Nephron (organoid): Measurements from ENCODE around the gene VSIG10L2.
A peak's percentile ranks its signal among the peaks of the same experiment; 100 is the strongest.
"Not testable (repeated sequence)": the region's sequence is repeated elsewhere in the genome, so short reads cannot be mapped to it uniquely, and the experiment has no call there.

Experiments
- H3K27ac Mint-ChIP-seq, 3 experiments: 2 replicates each; pipeline ENCODE4 v1.8.0; 2020; ENCODE audit warnings: mixed read lengths in 3 of 3, mild to moderate bottlenecking in 2 of 3, moderate library complexity in 1 of 3
- H3K27me3 Mint-ChIP-seq: 2 replicates; pipeline ENCODE4 v1.8.0; 2021; ENCODE audit warnings: low read depth, mild to moderate bottlenecking, moderate library complexity, mixed read lengths
- H3K36me3 Mint-ChIP-seq: 2 replicates; pipeline ENCODE4 v1.8.0; 2020; ENCODE audit warnings: low read depth, mixed read lengths
- H3K4me1 Mint-ChIP-seq: 2 replicates; pipeline ENCODE4 v1.8.0; 2020; ENCODE audit warnings: mixed read lengths
- H3K4me3 Mint-ChIP-seq, 3 experiments: 2 replicates each; pipeline ENCODE4 v1.8.0; 2020; ENCODE audit warnings: mild to moderate bottlenecking in 3 of 3, mixed read lengths in 3 of 3, moderate library complexity in 2 of 3
- H3K9me3 Mint-ChIP-seq: 2 replicates; pipeline ENCODE4 v1.8.0; 2020; ENCODE audit warnings: mixed read lengths
- TF ChIP-seq, protein P1 (sequence below), 3 experiments: fragments of 200-600 bp; sonication (generic); IDR thresholded peaks; one replicate each; pipeline ENCODE4 v1.5.0; 2021; ENCODE audit warnings: antibody characterized with exemption in 3 of 3; ENCODE audit not compliant: unreplicated experiment in 3 of 3

The VSIG10L2 gene

DNA sequence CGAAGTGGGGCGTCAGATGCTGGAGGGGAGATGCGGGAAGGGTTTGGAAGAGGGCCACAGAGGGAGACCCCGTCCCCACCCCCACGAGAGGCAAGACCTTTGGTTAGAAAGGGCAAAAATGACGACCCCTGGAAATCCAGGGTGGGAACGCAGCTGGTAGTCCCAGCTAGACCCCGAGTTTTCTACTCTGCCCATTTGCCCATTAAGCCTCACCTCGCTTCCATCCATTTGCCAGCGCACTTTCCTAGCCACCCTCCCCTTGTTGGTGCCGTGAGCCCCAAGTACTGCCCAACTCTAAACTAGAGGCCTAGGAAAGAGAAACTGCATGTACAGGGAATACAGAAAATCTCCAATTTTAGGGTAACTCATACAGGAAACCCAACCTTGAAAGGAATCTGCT, 41.2 kb upstream of the VSIG10L2 start:
- peaks cover 10% of the 10 kb centered on the region for H3K36me3 Mint-ChIP-seq
- TF ChIP-seq, protein P1, sequence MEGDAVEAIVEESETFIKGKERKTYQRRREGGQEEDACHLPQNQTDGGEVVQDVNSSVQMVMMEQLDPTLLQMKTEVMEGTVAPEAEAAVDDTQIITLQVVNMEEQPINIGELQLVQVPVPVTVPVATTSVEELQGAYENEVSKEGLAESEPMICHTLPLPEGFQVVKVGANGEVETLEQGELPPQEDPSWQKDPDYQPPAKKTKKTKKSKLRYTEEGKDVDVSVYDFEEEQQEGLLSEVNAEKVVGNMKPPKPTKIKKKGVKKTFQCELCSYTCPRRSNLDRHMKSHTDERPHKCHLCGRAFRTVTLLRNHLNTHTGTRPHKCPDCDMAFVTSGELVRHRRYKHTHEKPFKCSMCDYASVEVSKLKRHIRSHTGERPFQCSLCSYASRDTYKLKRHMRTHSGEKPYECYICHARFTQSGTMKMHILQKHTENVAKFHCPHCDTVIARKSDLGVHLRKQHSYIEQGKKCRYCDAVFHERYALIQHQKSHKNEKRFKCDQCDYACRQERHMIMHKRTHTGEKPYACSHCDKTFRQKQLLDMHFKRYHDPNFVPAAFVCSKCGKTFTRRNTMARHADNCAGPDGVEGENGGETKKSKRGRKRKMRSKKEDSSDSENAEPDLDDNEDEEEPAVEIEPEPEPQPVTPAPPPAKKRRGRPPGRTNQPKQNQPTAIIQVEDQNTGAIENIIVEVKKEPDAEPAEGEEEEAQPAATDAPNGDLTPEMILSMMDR (IDR thresholded peaks at IDR 0.05; ENCODE audit: unreplicated experiment in 3 of 3), result no peak
- H3K4me3 Mint-ChIP-seq, result peak overlapping the region; percentile 79 to 86 (median 85)
- H3K27me3 Mint-ChIP-seq, result peaks cover 37% of the 10 kb centered on the region
- H3K27ac Mint-ChIP-seq, result no peak overlapping the region
- peaks cover 25% of the 10 kb centered on the region for H3K4me1 Mint-ChIP-seq
- no peaks in the 10 kb centered on the region for H3K9me3 Mint-ChIP-seq

DNA sequence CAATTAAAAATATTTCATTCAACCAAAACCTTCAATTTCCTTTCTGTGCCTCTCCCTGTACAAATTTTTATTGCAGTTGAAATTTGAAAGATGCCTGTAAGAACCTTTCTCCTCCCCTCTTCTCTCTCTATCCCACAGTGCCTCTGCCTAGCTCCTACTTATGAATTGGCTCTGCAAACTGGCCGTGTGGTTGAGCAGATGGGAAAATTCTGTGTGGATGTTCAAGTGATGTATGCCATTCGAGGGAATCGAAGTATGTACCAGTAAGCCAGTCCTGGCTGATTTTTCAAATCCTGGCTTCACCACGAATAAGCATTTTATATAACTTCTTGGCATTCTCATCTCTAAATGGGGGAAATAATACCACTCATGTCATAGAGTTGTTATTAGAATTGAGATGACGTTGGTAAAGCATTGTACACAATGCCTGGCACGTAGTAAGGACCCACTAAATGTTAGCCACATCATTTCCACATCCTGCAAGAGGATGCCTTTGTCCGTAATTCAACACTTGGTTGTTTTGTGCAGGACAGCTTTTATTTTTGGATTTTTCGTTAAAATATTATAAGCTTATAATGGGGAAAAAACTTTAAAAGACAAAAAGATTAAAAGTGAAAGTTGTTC, 35.5 kb upstream of the VSIG10L2 start:
- no peak overlapping the region for H3K27ac Mint-ChIP-seq

DNA sequence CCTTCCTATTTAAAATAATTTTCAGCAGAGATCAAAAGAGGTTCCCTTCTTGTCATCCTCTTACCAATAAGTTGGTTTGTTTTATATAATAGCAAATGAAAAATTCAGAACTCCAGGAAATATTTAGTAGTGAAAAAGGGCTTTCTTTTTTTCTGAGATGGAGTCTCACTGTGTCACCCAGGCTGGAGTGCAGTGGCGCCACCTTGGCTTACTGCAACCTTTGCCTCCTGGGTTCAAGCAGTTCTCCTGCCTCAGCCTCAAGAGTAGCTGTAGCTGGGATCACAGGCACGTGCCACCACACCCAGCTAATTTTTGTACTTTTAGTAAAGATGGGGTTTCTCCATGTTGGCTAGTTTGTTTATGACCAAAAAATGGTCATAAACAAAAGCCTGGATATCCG, 31.2 kb upstream of the VSIG10L2 start:
- H3K36me3 Mint-ChIP-seq, H3K4me3 Mint-ChIP-seq, H3K9me3 Mint-ChIP-seq, H3K4me1 Mint-ChIP-seq, H3K27ac Mint-ChIP-seq: not testable (repeated sequence)
- H3K27me3 Mint-ChIP-seq, result peaks cover 17% of the 10 kb centered on the region

More for the DNA sequence above, 35.5 kb upstream of the VSIG10L2 start:
- TF ChIP-seq, protein P1 (IDR thresholded peaks at IDR 0.05; ENCODE audit: unreplicated experiment in 3 of 3), result no peak
- no peaks in the 10 kb centered on the region for H3K9me3 Mint-ChIP-seq
- no peak overlapping the region for H3K4me3 Mint-ChIP-seq
- no peaks in the 10 kb centered on the region for H3K36me3 Mint-ChIP-seq
- peaks cover 18% of the 10 kb centered on the region for H3K27me3 Mint-ChIP-seq
- H3K4me1 Mint-ChIP-seq, result peaks cover 2% of the 10 kb centered on the region

DNA sequence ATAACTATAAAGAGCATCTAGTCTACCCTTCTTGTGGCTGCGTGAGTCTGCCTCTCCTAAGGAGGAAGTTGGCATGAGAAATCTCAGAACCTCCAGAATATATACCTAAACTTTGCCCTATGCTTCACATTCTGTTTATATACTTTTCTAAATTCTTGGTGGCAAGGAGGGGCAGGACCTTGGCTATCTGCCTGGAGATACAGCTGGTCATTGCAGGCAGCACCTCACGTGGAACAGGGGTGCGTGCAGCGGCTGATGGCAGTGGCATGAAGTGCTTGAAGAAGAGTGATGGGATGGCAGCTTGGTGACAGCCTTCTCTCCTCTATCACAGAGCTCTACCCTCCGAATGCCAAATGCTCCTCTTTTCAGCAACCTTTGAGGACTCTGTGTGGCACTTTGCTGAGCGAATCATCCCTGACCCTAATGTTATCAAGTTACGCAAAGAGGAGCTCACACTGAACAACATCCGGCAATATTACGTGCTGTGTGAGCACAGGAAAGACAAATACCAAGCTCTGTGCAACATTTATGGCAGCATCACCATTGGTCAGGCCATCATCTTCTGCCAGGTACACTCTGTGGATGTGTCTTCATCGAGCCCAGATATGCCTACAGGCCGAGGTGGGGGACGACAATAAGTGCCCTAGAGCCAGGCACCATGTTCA, 29.0 kb upstream of the VSIG10L2 start:
- peaks cover 17% of the 10 kb centered on the region for H3K27me3 Mint-ChIP-seq
- no peak overlapping the region for H3K4me3 Mint-ChIP-seq
- H3K4me1 Mint-ChIP-seq, result no peaks in the 10 kb centered on the region
- TF ChIP-seq, protein P1 (IDR thresholded peaks at IDR 0.05; ENCODE audit: unreplicated experiment in 3 of 3), result no peak
- no peaks in the 10 kb centered on the region for H3K9me3 Mint-ChIP-seq
- no peak overlapping the region for H3K27ac Mint-ChIP-seq
- no peaks in the 10 kb centered on the region for H3K36me3 Mint-ChIP-seq

DNA sequence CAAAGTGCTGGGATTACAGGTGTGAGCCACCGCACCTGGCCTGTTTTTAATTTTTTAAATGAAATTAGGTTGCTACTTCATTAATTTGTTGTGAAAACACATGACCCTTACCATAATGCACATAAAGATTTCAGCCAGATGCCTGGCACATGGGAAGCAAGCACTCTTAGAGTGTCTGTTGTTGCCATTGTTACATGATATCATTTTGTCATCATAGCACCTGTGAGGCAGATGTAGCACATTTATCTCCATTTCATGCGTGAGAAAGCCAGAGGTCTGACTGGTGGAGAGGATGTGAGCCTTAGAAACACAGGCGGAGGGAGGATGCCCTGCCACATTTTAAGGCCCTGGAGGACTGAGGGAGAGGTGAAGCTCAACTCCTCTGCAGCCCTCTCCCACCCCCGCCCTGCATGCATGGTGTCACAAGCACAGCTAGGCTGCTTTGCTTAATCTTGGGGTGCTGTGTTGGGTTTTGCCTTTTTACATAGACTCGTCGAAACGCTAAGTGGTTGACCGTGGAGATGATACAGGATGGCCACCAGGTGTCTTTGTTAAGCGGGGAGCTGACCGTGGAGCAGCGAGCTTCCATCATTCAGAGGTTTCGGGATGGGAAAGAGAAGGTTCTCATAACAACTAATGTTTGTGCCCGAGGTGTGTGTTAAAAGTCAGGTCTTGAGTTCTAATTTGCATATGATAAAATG, 27.6 kb upstream of the VSIG10L2 start:
- TF ChIP-seq, protein P1 (IDR thresholded peaks at IDR 0.05; ENCODE audit: unreplicated experiment in 3 of 3), result no peak
- no peaks in the 10 kb centered on the region for H3K36me3 Mint-ChIP-seq
- H3K9me3 Mint-ChIP-seq, result no peaks in the 10 kb centered on the region
- no peak overlapping the region for H3K4me3 Mint-ChIP-seq
- H3K27me3 Mint-ChIP-seq, result peaks cover 22% of the 10 kb centered on the region
- H3K27ac Mint-ChIP-seq, result no peak overlapping the region
- H3K4me1 Mint-ChIP-seq, result peaks cover 5% of the 10 kb centered on the region

DNA sequence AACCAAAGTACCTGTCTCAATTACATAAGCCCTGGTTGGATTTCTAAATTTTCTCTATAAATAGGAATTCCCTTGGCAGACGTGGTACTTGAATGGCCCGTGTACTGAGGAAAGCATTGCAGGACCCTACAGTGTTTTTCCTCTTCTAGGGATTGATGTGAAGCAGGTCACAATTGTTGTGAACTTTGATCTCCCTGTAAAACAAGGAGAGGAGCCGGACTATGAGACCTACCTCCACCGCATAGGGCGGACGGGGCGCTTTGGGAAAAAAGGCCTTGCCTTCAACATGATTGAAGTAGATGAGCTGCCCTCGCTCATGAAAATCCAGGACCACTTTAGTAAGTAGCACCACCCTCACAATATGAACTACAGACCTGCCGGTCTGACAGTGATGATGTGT, 24.8 kb upstream of the VSIG10L2 start:
- Mint-ChIP-seq H3K27me3 (peaks cover 20% of the 10 kb centered on the region), H3K36me3 (no peaks in the 10 kb centered on the region), H3K27ac (no peak overlapping the region), H3K4me3 (no peak overlapping the region), H3K9me3 (no peaks in the 10 kb centered on the region), H3K4me1 (peaks cover 20% of the 10 kb centered on the region)
- TF ChIP-seq, protein P1 (IDR thresholded peaks at IDR 0.05; ENCODE audit: unreplicated experiment in 3 of 3), result no peak
